KMS-11 (cell line): Measurements from ENCODE around the gene EMC8.

Source experiments
- H2AFZ ChIP-seq: fragments of 200-600 bp; sonication (generic); 2 replicates; pipeline ENCODE4 v1.6.1; 2016; ENCODE audit warnings: antibody characterized with exemption, mixed run types, low read depth
- H3K27ac ChIP-seq: fragments of 200-600 bp; sonication (generic); 2 replicates; pipeline ENCODE4 v1.6.1; 2016; ENCODE audit warnings: mild to moderate bottlenecking, mixed run types
- H3K27me3 ChIP-seq: fragments of 200-600 bp; sonication (generic); 2 replicates; pipeline ENCODE4 v1.6.1; 2017; ENCODE audit warnings: mild to moderate bottlenecking, low read depth, mixed run types, moderate library complexity; ENCODE audit not compliant: insufficient read depth
- H3K36me3 ChIP-seq: fragments of 200-600 bp; sonication (generic); 2 replicates; pipeline ENCODE4 v1.6.1; 2017; ENCODE audit warnings: mild to moderate bottlenecking, mixed run types; ENCODE audit not compliant: insufficient read depth
- H3K4me1 ChIP-seq: fragments of 200-600 bp; sonication (generic); 2 replicates; pipeline ENCODE4 v1.6.1; 2016; ENCODE audit warnings: mild to moderate bottlenecking, low read depth, mixed run types; ENCODE audit not compliant: poor library complexity, severe bottlenecking
- H3K4me2 ChIP-seq: fragments of 200-600 bp; sonication (generic); 2 replicates; pipeline ENCODE4 v1.7.0; 2016; ENCODE audit warnings: mild to moderate bottlenecking, mixed run types
- H3K4me3 ChIP-seq: fragments of 200-600 bp; sonication (generic); IDR thresholded peaks from 2 replicates; pipeline ENCODE4 v1.6.1; 2017; ENCODE audit warnings: low read depth, low read length, mixed read lengths; ENCODE audit not compliant: insufficient read depth
- H3K79me2 ChIP-seq: fragments of 200-600 bp; sonication (generic); 2 replicates; pipeline ENCODE4 v1.6.1; 2016; ENCODE audit warnings: low read depth, mixed run types; ENCODE audit not compliant: insufficient read depth
- H3K9ac ChIP-seq: fragments of 200-600 bp; sonication (generic); 2 replicates; pipeline ENCODE4 v1.6.1; 2016; ENCODE audit warnings: mild to moderate bottlenecking, mixed run types
- H4K20me1 ChIP-seq: fragments of 200-600 bp; sonication (generic); 2 replicates; pipeline ENCODE4 v1.6.1; 2016; ENCODE audit warnings: mild to moderate bottlenecking, mixed run types; ENCODE audit not compliant: insufficient read depth
- TF ChIP-seq, protein P1 (sequence below): fragments of 200-600 bp; sonication (generic); conservative IDR thresholded peaks from 2 replicates; pipeline ENCODE4 v1.6.1; 2017; ENCODE audit warnings: low read depth, mild to moderate bottlenecking, antibody characterized with exemption, low read length, moderate library complexity, mixed read lengths

Gene EMC8

DNA sequence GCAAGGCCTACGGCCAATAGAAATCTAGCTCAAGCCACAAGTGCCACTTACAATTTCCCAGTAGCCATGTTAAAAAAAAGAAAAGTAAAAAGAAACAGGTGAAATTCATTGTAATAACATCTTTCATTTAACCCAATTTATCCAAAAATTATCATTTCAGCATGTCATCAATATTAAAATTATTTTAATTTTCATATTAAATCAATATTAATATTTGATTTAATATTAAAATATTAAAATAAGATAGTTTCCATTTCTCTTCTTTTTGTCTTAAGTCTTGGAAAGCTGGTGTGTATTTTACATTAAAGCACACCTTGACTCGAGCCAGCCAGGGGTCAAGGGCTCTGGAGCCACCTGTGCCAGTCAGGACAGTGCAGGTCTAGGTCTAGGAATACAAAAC is 35.7 kb downstream of the EMC8 start:
- Histone ChIP-seq H2AFZ (no peak overlapping the region), H3K4me1 (no peaks in the 10 kb centered on the region), H3K27me3 (peaks cover 54% of the 10 kb centered on the region)

DNA sequence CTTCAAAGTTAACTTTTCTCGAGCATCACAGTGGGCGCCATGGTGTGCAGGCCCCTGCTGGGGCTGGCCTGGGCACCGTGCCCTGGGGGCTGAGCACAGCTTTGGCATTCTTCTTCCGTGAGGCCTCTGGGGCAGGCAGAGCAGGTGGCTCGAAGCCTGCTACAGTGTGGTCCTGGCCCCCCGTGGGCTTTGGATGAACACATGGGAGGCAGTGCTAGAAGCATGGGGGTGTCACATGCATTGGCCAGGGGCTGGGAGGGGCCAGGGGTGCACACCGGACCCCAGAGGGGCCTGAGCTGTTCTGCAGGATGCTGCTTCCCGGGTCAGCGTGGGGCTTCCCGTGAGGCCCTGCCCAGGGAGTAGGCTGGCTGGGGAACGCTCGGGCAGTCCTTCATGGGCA is 36.4 kb downstream of the EMC8 start:
- TF ChIP-seq, protein P1, sequence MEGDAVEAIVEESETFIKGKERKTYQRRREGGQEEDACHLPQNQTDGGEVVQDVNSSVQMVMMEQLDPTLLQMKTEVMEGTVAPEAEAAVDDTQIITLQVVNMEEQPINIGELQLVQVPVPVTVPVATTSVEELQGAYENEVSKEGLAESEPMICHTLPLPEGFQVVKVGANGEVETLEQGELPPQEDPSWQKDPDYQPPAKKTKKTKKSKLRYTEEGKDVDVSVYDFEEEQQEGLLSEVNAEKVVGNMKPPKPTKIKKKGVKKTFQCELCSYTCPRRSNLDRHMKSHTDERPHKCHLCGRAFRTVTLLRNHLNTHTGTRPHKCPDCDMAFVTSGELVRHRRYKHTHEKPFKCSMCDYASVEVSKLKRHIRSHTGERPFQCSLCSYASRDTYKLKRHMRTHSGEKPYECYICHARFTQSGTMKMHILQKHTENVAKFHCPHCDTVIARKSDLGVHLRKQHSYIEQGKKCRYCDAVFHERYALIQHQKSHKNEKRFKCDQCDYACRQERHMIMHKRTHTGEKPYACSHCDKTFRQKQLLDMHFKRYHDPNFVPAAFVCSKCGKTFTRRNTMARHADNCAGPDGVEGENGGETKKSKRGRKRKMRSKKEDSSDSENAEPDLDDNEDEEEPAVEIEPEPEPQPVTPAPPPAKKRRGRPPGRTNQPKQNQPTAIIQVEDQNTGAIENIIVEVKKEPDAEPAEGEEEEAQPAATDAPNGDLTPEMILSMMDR = no peak
- Histone ChIP-seq H3K79me2 (no peaks in the 10 kb centered on the region), H3K4me2 (no peak overlapping the region), H3K9ac (no peak overlapping the region), H3K27ac (no peak overlapping the region), H2AFZ (no peak overlapping the region), H3K27me3 (peaks cover 58% of the 10 kb centered on the region), H3K36me3 (no peaks in the 10 kb centered on the region), H3K4me1 (no peaks in the 10 kb centered on the region), H4K20me1 (no peaks in the 10 kb centered on the region), H3K4me3 (no peak overlapping the region)

More for the DNA sequence above, 35.7 kb downstream of the EMC8 start:
- Histone ChIP-seq H3K4me2 (no peak overlapping the region), H3K4me3 (no peak overlapping the region), H3K9ac (no peak overlapping the region), H3K79me2 (no peaks in the 10 kb centered on the region), H4K20me1 (no peaks in the 10 kb centered on the region), H3K36me3 (no peaks in the 10 kb centered on the region), H3K27ac (no peak overlapping the region)
- TF ChIP-seq, protein P1 = no peak

DNA sequence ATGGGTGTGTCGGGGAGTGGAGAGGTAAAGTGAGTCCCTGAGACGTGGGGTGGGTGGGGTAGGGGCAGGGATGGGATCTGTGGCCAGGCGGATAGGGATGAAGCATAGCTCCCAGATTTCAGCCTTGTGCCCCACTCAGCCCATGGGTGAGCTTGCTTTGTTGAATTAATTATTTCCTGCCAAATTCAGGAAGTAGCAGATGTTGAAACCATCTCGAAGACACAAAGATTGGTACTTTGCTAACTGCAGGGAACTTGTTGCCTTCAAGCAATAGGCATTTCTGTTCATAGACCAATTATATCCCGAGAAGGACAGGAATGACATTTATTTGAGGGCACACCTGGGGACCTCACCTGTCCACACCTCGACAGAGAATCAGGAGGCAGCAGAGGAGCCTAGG is 37.5 kb downstream of the EMC8 start:
- Histone ChIP-seq H3K79me2 (no peaks in the 10 kb centered on the region), H3K4me1 (peaks cover 3% of the 10 kb centered on the region), H2AFZ (no peak overlapping the region), H3K27ac (no peak overlapping the region), H4K20me1 (no peaks in the 10 kb centered on the region), H3K36me3 (no peaks in the 10 kb centered on the region), H3K4me2 (no peak overlapping the region), H3K9ac (no peak overlapping the region), H3K4me3 (no peak overlapping the region), H3K27me3 (peaks cover 59% of the 10 kb centered on the region)
- TF ChIP-seq, protein P1 = no peak

DNA sequence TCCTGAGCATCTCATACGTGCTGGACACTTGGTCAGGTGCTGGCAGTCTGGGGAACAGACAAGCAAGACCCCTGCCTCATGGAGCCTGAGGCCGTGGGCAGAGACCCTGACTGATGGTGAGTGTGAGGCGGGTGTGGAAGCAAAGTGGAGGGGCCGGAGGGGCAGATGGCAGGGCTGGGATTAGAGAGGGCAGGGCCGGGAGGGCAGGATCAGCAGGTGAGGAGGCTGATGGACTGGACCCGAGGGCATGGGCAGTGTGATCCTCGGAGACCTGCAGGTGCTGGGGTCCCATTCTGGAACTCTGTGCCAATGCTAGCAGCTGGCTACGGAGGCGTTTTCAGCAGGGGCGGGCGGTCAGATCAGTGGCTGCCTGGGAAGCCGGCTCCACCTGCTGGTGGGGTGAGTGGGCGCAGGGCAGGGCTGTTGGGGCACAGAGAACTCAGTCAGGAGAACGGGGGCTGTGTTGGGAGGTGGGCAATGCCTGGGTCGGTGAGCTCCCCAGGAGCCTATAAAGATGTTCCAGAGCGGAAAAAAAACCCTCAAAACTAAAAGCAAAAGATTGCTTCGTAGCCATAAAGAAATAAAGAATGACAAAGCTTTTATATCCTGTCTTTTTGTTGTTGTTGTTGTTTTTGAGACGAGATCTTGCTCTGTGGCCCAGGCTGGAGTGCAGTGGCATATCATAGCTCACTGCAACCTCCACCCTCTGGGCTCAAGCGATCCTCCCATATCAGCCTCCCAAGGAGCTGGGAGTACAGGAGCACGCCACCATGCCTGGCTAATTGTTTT is 39.5 kb downstream of the EMC8 start:
- Histone ChIP-seq H3K36me3 (no peaks in the 10 kb centered on the region), H3K9ac (no peak overlapping the region), H3K4me1 (peaks cover 3% of the 10 kb centered on the region), H3K27ac (no peak overlapping the region), H3K27me3 (peaks cover 67% of the 10 kb centered on the region), H3K4me3 (no peak overlapping the region), H3K79me2 (no peaks in the 10 kb centered on the region), H2AFZ (no peak overlapping the region), H3K4me2 (no peak overlapping the region), H4K20me1 (no peaks in the 10 kb centered on the region)
- TF ChIP-seq, protein P1 = peak; percentile 39; the same call in 1 of the 2 replicates
